HG02588 (cell line): ENCODE measurements around the gene SMIM24.

Experiments used
- ATAC-seq: cut with Tn5 transposase; IDR thresholded peaks from one replicate; pipeline ENCODE4 v1.9.1; 2021; ENCODE audit warnings: mild to moderate bottlenecking, moderate library complexity; ENCODE audit not compliant: unreplicated experiment

The SMIM24 gene

GRCh38 chr19:3499738-3500428 is 19.6 kb upstream of the SMIM24 start:
- ATAC-seq, result peak; percentile 9

GRCh38 chr19:3497757-3498520 is 17.6 kb upstream of the SMIM24 start:
- ATAC-seq, result no peak

DNA sequence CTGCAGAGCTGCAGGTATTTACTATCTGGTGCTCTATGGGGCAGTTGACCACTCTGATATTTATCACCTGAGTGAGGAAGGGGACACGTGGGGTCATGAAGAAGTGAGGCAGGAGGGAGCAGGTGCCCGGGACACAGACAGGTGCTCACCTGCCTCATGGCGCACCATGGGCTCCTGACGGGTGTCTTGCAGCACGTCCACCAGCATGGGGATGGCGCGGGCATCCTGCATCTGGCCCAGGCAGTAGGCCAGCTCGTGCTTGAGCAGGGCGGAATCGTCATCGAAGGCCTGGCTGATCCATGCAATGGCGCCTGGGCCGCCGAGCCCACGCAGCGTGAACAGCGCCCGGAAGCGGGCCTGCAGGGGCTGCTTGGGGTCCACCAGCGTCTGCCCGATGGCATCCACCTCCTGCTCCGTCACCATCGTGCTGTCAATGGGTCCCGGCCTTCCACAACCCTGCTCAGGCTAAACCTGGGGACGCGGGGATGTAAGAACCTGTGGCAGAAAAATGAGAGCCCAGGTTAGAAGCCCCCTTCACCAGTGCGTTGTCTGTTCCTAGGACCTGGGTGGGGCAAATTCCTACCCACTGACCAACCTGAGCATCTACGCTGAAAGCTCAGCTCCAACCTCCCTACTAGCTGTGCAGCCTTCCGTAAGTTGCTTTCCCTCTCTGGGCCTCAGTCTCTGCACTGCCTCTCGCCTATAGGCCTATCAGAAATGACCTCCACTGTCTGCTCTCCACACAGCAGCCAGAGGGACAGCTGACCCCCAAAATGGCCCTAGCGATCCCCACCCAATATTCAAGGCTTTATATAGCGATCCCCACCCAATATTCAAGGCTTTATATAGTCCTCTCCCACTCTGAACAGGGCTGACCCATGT is 16.3 kb upstream of the SMIM24 start:
- no peak for ATAC-seq

DNA sequence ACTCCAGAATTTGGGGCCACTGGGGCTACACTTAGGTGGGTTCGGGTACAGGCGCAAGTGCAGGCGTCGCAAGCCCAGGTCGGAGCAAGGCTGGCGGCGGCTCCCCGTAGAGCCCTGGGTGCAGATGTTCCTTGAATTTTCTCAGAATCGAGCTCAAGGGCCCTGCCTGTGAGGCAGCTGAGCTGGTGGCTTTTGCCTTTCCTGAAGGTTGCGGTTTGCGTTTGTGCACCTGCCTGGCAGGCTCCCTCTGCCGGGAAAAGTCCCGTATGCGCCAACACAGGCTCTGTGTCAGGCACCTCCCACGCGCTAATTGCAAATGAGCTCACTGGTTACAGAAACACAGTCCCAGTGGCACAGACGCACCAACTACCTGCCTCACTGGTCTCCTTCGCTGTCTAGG is 14.2 kb upstream of the SMIM24 start:
- ATAC-seq, result no peak

DNA sequence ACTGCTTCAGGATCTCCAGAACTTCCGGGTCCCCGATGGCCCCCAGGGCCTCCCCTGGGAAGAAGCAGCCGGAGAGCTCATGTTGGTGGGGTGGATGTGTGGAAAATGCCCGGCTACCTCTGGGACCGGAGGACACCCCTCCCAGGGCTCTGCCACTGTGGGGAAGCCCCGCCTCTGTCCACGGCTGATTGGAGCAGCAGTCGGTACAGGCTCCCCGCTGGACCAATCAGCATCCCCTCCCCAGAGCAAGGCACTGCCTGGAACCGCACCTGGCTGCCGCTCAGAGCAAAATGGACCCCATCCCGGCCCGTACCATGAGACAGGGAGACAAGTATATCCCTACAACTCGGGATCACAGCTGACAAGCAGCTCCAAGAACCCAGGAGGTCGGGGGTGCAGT is 13.7 kb upstream of the SMIM24 start:
- no peak for ATAC-seq

- ATAC-seq, result no peak
These were observed 13.3 kb upstream of the SMIM24 start for GRCh38 chr19:3493651-3494050.

GRCh38 chr19:3492919-3493318 is 12.6 kb upstream of the SMIM24 start:
- ATAC-seq, result no peak

DNA sequence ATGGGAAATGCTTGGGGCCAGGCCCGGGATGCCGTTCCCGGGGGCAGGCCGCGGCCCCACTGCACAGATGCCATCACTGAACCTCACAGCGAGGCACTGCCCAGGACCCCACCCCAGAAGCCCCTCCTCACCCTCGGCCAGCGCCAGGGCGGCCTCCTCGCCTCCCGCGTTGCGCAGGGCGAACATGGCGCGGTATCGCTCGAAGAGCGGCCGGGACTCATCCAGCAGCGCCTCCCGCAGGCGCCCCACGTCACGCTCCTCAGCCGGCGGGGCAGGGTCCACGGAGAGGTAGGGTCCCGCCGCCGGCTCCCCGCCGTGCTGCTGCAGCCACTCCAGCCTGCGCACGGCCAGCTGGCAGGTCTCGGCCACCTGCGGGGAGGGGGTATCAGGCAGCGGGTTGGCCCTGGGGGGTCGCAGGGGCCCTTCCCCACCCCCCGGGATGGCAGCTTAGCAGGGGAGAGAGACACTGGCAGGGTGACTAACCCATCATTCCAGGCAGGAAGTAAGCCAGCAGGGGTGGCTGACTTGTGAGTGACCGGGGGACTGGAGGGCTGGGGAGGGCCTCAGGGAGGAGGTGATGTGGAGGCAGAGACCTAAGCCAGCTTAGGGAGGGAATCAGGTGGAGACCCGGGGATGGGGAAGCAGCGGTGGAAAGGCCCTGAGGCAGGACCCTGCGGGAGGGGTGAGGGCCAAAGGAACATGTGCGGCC is 12.0 kb upstream of the SMIM24 start:
- no peak for ATAC-seq

DNA sequence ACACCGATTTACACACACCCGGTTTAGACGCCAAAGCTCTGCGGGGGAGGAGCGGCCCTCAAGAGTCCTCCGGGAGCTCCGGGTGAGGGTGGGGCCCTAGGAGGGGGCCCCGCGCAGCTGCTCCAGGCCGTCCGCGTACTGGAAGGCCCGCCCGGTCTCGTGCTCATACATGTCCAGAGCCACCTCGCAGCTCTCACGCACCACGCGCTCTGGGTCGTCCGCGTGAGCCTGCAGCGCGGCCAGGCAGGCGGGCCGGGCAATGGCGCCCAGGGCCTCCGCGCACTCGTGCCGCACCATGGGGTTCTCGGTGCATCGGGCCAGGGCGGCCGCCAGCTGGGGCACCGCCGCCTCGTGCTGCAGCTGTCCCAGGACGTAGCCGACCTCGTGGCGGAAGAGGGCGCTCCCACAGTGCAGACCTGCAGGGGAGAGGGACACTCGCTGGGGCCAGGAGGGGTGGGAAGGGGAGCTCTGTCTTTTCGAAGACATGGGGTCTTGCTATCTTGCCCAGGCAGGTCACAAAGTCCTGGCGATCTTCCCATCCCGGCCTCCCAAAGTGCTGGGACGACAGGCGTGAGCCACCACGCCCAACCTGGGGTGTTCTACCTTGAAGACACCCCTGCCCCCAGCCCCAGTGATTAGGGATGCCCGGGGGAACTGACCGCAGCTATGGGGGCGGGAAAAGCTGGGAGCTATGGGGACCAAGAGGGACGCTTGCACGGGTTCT is 11.2 kb upstream of the SMIM24 start:
- no peak for ATAC-seq

DNA sequence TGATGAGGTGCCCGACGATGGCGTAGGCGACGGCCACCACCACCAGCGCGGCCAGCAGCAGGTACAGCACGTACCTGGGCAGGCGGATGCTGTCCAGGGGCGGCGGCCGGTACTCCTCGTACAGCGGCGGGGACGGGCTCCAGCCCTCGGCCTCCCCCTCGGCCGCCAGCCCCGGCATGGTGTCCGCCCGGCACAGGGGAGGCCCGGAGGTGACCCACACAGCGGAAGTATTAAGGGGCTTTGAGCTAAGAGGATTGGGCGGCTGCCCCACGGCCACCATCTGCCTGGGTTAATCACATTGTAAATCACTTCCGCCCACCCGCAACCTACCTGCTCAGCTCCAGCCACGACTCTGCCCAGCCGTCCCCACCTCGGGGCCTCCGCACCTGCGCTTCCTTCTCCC is 2.9 kb upstream of the SMIM24 start, which contains the start of gene SMIM44:
Gene SMIM44 (minus strand): TSS at position 216 of the 403 bp plus-strand sequence. CDS start 38 bp downstream, at position 178.
- no peak for ATAC-seq

GRCh38 chr19:3482507-3483225 is 2.3 kb upstream of the SMIM24 start:
- ATAC-seq, result no peak

DNA sequence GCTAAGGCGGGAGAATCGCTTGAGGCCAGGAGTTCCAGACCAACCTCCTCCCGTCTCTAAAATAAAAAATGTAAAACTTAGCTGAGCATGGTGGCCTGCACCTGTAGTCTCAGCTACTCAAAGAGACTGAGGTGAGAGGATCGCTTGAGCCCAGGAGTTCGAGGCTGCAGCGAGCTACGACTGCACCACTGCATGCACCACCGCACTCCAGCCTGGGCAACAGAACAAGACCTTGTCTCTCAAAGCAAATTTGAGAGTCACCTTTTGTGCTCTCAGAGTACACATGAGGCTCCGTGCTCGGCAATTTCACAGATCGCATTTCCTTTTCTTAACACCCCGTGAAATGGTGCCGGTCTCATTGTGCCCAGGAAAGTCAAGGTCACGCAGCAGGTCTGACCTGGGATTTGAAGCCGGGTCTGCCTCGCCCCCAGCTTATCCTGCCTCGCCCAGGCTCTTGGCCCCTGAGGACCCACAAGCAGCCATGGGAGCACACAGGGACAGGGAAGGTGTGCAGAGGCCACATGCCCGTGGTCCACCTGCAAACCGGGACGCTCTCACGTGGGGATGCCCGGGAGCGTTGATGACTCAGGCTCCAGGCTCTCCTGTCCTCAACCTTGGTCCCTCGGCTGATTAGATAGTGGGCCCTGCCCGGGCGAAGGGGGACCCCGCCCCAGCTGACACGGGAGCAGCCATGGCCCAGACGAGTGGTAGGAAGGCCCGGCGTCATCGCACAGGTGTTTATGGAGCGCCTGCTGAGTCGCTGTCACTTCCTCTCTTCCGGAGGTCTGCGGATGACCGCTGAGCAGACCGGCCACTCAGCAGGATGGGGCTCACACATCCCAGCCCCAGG is 1.1 kb upstream of the SMIM24 start:
- no peak for ATAC-seq

DNA sequence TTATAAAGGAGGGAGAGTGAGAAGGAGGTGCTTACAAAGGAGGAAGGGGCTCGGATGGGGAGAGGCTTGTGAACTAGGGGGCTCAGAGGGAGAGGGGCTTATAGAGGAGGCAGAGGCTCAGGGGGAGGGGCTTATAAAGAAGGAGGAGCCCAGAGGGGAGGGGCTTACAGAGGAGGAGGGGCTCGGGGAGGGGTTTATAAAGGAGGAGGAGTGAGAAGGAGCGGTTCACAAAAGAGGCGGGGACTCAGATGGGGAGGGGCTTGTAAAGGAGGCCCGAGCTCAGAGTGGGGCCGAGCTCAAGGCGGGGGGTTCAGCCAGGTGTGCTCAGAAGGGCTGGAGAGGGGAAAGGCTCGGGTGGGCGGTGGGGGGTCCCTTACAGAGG is 500 bp downstream of the SMIM24 start:
- no peak for ATAC-seq

DNA sequence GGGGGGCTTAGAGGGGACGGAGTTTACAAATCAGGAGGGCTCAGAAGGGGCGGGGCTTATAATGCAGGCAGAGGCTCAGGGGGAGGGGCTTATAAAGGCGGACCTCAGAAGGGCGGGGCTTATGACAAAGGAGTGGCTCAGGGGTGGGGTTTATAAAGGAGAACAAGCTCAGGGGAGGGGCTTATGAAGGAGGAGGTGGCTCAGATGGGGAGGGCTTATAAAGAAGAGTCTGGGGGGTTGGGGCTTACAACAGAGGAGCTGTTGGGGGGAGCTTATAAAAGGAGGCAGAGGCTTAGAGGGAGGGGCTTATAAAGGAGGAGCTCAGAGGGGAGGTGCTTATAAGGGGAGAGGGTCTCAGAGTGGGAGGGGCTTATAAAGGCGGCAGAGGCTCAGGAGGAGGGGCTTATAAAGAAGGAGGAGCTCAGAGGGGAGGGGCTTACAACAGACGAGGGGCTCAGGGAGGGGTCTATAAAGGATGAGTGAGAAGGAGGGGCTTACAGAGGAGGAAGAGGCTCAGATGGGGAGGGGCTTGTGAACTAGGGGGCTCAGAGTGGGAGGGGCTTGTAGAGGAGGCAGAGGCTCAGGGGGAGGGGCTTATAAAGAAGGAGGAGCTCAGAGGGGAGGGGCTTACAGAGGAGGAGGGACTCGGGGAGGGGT is 1.0 kb downstream of the SMIM24 start:
- ATAC-seq, result no peak

DNA sequence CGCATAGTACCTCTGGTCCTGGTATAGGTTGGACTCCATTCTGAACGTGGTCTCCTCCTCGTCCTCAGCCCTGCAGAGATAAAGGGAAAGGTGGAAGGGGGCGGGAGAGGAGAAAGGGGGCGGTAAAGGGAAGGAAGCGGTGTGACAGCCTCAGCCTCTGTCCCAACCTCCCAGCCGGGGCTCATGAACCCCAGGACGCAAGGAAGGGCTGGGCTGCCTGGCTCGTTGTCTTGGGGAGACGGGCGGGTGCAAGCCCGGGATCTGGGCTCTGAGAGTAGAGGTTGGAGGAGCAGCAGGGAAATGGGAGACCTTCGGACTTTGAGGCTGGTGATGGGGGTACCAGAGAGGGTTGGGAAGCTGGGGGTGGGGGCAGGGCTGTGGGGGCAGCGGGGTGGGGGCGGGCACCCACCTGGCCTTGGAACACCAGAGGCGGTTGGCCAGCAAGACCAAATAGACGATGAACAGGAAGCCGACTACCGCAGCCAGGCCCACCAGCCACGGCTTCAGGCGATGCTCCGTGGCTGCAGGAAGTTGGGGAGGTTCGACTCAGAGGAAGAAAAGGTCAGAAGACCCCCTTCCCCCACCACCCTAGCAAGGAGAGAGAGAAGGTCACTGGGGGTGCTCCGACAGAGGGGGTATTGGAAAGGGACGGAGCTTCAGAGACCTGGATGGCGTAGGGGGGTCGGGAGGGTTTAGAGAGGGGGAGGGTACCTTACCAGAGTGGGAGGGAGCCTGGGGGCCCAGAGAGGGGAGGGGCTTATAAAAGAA is 1.7 kb downstream of the SMIM24 start:
- no peak for ATAC-seq

- ATAC-seq, result no peak
These were observed 2.4 kb downstream of the SMIM24 start for GRCh38 chr19:3477951-3478350.

DNA sequence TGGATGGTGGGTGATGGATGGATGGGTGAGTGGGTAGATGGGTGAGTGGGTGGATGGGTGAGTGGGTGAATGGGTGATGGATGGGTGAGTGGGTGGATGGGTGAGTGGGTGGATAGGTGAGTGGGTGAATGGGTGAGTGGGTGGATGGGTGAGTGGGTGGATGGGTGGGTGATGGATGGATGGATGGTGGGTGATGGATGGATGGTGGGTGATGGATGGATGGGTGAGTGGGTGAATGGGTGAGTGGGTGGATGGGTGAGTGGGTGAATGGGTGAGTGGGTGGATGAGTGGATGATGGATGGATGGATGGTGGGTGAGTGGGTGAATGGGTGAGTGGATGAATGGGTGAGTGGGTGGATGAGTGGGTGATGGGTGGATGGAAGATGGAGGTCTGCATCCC is 2.8 kb downstream of the SMIM24 start:
- no peak for ATAC-seq
